IMR-90 (cell line): Measurements from ENCODE around the gene SIK2. TPM values are rescaled to one million over a fixed set of nuclear protein-coding genes. Genes with fewer than 3 reads are reported as not detected.

Experiments
- ATAC-seq: fragments of 200-7000 bp; cut with Tn5 transposase; 2 replicates; pipeline ENCODE4 v1.9.1; 2020; ENCODE audit warnings: low read depth, mild to moderate bottlenecking, moderate library complexity
- BruUV-seq: library from RNA; stranded (reverse); fragments of 400-500 nt; replicated peaks from 2 replicates; lab custom pipeline; 2021; lab: Mats Ljungman, UMichigan
- CTCF ChIA-PET: fragments of 300-600 bp; formaldehyde crosslinking; extraction: SDS; loops from one replicate; lab custom pipeline; 2021; ENCODE audit warnings: antibody characterized with exemption; lab: Yijun Ruan, JAX
- POLR2A ChIA-PET: fragments of 300-600 bp; sonication (Branson Sonifier 250); formaldehyde crosslinking; loops from one replicate; lab custom pipeline; 2022; ENCODE audit warnings: antibody characterized with exemption; ENCODE audit not compliant: unreplicated experiment; lab: Charles Lee
- DNase-seq: peaks from one replicate; pipeline ENCODE4 v3.0.0; 2013
- H2AFZ ChIP-seq: replicated peaks from 2 replicates; pipeline ENCODE3; 2013; ENCODE audit warnings: low read length, mild to moderate bottlenecking; ENCODE audit not compliant: poor library complexity
- H2AK5ac ChIP-seq: 2 replicates; pipeline ENCODE4 v1.6.1; 2013; ENCODE audit warnings: low read depth, low read length, inconsistent platforms
- H2AK9ac ChIP-seq: replicated peaks from 2 replicates; pipeline ENCODE3; 2013; ENCODE audit warnings: mild to moderate bottlenecking, low read depth, low read length, moderate library complexity; ENCODE audit not compliant: poor library complexity
- H2BK120ac ChIP-seq: 2 replicates; pipeline ENCODE4 v1.6.1; 2013; ENCODE audit warnings: low read depth, low read length, inconsistent platforms
- H2BK15ac ChIP-seq: 3 replicates; pipeline ENCODE4 v1.6.1; 2013; ENCODE audit warnings: low read depth, low read length, inconsistent platforms
- H2BK20ac ChIP-seq: 2 replicates; pipeline ENCODE4 v1.6.1; 2013; ENCODE audit warnings: low read depth, mild to moderate bottlenecking, inconsistent platforms, low read length, moderate library complexity
- H2BK5ac ChIP-seq: 2 replicates; pipeline ENCODE4 v1.6.1; 2013; ENCODE audit warnings: mild to moderate bottlenecking, low read depth, low read length, inconsistent platforms; ENCODE audit not compliant: poor library complexity, severe bottlenecking
- H3K14ac ChIP-seq: replicated peaks from 2 replicates; pipeline ENCODE4 v1.6.1; 2013; ENCODE audit warnings: low read depth, low read length, inconsistent platforms
- H3K18ac ChIP-seq: 2 replicates; pipeline ENCODE4 v1.6.1; 2013; ENCODE audit warnings: low read depth, low read length, control low read depth
- H3K23ac ChIP-seq: 2 replicates; pipeline ENCODE4 v1.6.1; 2013; ENCODE audit warnings: low read depth, low read length, inconsistent platforms
- H3K27ac ChIP-seq: 2 replicates; pipeline ENCODE4 v1.5.1; 2013; ENCODE audit warnings: mild to moderate bottlenecking, control low read depth, low read length; ENCODE audit not compliant: insufficient read depth
- H3K27me3 ChIP-seq: 2 replicates; pipeline ENCODE4 v1.6.1; 2013; ENCODE audit warnings: low read length; ENCODE audit not compliant: control insufficient read depth, insufficient read depth
- H3K36me3 ChIP-seq: 2 replicates; pipeline ENCODE4 v1.6.1; 2013; ENCODE audit warnings: low read length, mixed read lengths; ENCODE audit not compliant: control insufficient read depth, insufficient read depth
- H3K4ac ChIP-seq: 2 replicates; pipeline ENCODE4 v1.6.1; 2013; ENCODE audit warnings: low read depth, low read length, inconsistent platforms
- H3K4me1 ChIP-seq: 2 replicates; pipeline ENCODE4 v1.6.1; 2013; ENCODE audit warnings: low read length, mixed read lengths; ENCODE audit not compliant: control insufficient read depth, insufficient read depth
- H3K4me2 ChIP-seq: 2 replicates; pipeline ENCODE4 v1.6.1; 2013; ENCODE audit warnings: low read depth, mild to moderate bottlenecking, control low read depth, low read length, moderate library complexity
- H3K4me3 ChIP-seq: 2 replicates; pipeline ENCODE4 v1.5.1; 2013; ENCODE audit warnings: low read depth, mild to moderate bottlenecking, control low read depth, low read length, moderate library complexity; ENCODE audit not compliant: insufficient read depth
- H3K56ac ChIP-seq: 2 replicates; pipeline ENCODE4 v1.6.1; 2013; ENCODE audit warnings: low read length, inconsistent platforms; ENCODE audit not compliant: insufficient read depth; ENCODE audit errors: extremely low read depth
- H3K79me1 ChIP-seq, 2 experiments: 2 replicates each; pipeline ENCODE4 v1.6.1; 2013; ENCODE audit warnings: low read length in 2 of 2, inconsistent platforms in 1 of 2, low read depth in 1 of 2
- H3K9ac ChIP-seq: 2 replicates; pipeline ENCODE4 v1.6.1; 2013; ENCODE audit warnings: low read depth, low read length, control low read depth
- H3K9me1 ChIP-seq: 2 replicates; pipeline ENCODE4 v1.6.1; 2013; ENCODE audit warnings: low read length, inconsistent platforms; ENCODE audit not compliant: insufficient read depth
- H3K9me3 ChIP-seq: 2 replicates; pipeline ENCODE4 v1.6.1; 2013; ENCODE audit warnings: low read length; ENCODE audit not compliant: control insufficient read depth, insufficient read depth
- H4K20me1 ChIP-seq: 2 replicates; pipeline ENCODE4 v1.6.1; 2013; ENCODE audit warnings: low read length, inconsistent platforms; ENCODE audit not compliant: insufficient read depth
- H4K5ac ChIP-seq: 2 replicates; pipeline ENCODE4 v1.6.1; 2013; ENCODE audit warnings: mild to moderate bottlenecking, low read depth, low read length, control low read depth
- H4K8ac ChIP-seq, 2 experiments: 2 replicates each; pipeline ENCODE4 v1.6.1; 2013; ENCODE audit warnings: low read depth in 2 of 2, low read length in 2 of 2, control low read depth in 1 of 2, inconsistent platforms in 1 of 2
- H4K91ac ChIP-seq: 2 replicates; pipeline ENCODE4 v1.6.1; 2013; ENCODE audit warnings: low read depth, low read length, inconsistent platforms; ENCODE audit not compliant: insufficient read depth
- MAZ ChIP-seq: IDR thresholded peaks from 2 replicates; pipeline ENCODE4 v1.6.1; 2012; ENCODE audit warnings: low read depth, mild to moderate bottlenecking, low read length, improper control_type of control experiment, moderate library complexity, borderline replicate concordance
- MXI1 ChIP-seq: IDR thresholded peaks from 2 replicates; pipeline ENCODE4 v1.6.1; 2012; ENCODE audit warnings: low read depth, mild to moderate bottlenecking, low read length, moderate library complexity, borderline replicate concordance
- POLR2A ChIP-seq: IDR thresholded peaks from 2 replicates; pipeline ENCODE4 v1.6.1; 2012; ENCODE audit warnings: mild to moderate bottlenecking, low read depth, low read length
- RFX5 ChIP-seq: IDR thresholded peaks from 2 replicates; pipeline ENCODE4 v1.8.0; 2012; ENCODE audit warnings: low read depth, mild to moderate bottlenecking, low read length, moderate library complexity
- WGBS, 2 experiments: methylation state at CpG; one replicate each; pipeline versions ENCODE4 v1.1.5 to v1.1.7; 2013; ENCODE audit warnings: missing lambda C conversion rate in 2 of 2; ENCODE audit not compliant: insufficient read length in 1 of 2; ENCODE audit errors: extremely low coverage in 2 of 2; 5-methylcytosine and 5-hydroxymethylcytosine counted together
- dilution Hi-C: fragments of 300-500 bp; cut with HindIII; formaldehyde crosslinking; loops from one replicate; pipeline ENCODE4 v1.14.3; 2018; ENCODE audit warnings: low sequenced_read_pairs; ENCODE audit not compliant: unreplicated experiment
- in situ Hi-C: fragments of 300-500 bp; cut with MboI; formaldehyde crosslinking; loops from 3 replicates; pipeline ENCODE4 v1.14.3; 2019; ENCODE audit warnings: low sequenced_read_pairs, inconsistent platforms, mixed read lengths
- intact Hi-C: fragments of 100-400 bp; cut with micrococcal nuclease; formaldehyde crosslinking; loops from 2 replicates; pipeline ENCODE4 v1.10.0; 2022
- polyA plus RNA-seq, 3 experiments: library from polyadenylated mRNA; depleted of rRNA; stranded (reverse); fragments of >200 nt; gene quantifications; 2 replicates each; pipeline ENCODE4 v1.2.3, GENCODE V29; 2012; ENCODE audit warnings: low replicate concordance in 1 of 3
- total RNA-seq: library from RNA; depleted of rRNA; stranded (reverse); fragments of >200 nt; gene quantifications from 2 replicates; pipeline ENCODE4 v1.2.3, GENCODE V29; 2012

Gene SIK2
- total and polyA plus RNA-seq, 2 of the 4 experiments (the other 2 are of a cell fraction): 7.9 to 10.4 TPM

DNA sequence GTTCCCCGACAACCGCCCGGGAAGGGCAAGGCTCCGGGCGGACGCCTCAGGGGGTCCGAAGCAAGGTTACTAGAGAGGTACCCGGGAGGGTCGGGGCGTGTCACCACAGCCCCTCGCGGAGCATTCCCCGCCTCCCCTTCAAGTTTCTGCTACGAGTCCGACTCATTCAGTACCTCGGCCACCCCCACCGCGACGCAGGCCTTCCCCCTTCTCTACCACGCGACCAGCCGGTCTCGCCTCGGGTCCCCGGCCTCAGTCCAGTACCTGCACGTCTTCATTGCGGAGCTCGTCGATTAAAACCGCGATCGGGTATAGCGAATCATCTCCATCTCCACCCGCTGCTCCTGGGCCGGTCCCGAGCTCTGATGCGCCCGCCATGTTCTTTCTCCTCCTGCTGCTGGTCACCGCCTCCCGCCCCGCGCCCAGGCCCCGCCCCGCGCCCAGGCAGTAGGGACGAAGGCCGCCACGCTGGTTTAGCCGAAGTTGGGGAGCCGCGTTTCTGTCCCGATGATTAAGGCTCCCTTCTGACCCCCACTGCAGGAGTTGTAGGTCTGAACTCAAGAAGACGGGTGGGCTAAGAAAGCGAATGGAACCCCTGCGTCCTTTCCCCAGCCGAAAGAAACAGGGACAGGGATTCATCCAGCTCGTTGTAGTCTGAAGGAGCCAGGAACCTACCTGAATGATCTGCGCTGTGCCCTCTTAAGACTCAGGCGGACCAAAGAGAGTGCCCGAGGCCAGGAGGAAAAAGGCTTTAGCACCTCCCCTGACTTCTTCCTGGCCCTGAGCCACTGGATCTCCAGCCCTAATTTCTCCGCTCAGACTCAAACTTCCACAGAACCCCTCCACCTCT is 164.0 kb downstream of the SIK2 start, which contains the start of gene PPP2R1B:
Gene PPP2R1B, minus strand, starts transcription at position 406 of the 850 bp plus-strand sequence. Its CDS starts 28 bp downstream, at position 378.
- CTCF ChIA-PET: interaction anchor here (1.1 to 2.5 kb wide), 3 partner anchors 162 to 186 kb away, joined by 3 to 15 read pairs (median 5); no protein-coding TSS in a partner anchor
- Histone ChIP-seq H2BK20ac (peak within 1 kb of the TSS; percentile 69), H3K4ac (peak within 1 kb of the TSS; percentile 90), H3K23ac (peak within 1 kb of the TSS; percentile 89), H3K27me3 (no peaks in the 10 kb centered on the region), H3K27ac (peak within 1 kb of the TSS; percentile 90), H3K18ac (peak within 1 kb of the TSS; percentile 67), H3K36me3 (peaks cover 19% of the 10 kb centered on the region), H3K4me1 (peaks cover 8% of the 10 kb centered on the region; the same call in 1 of the 2 replicates), H2BK5ac (peak within 1 kb of the TSS; percentile 79), H3K79me1 (peaks cover 18 to 46% of the 10 kb centered on the region in 2 experiments), H2AK5ac (0 out of 2 replicates have a peak within 1 kb of the TSS, but pooled peaks have one; percentile 42), H3K56ac (peak within 1 kb of the TSS; percentile 93), H3K9me1 (peaks cover 3% of the 10 kb centered on the region; the same call in 1 of the 2 replicates), H2AK9ac (peak within 1 kb of the TSS; percentile 86), H4K5ac (peak within 1 kb of the TSS; percentile 60), H2BK120ac (peak within 1 kb of the TSS; percentile 83), H4K8ac (peak within 1 kb of the TSS; percentile 18 to 94), H3K14ac (peak within 1 kb of the TSS; percentile 96), H4K20me1 (peaks cover 4% of the 10 kb centered on the region), H3K9me3 (no peaks in the 10 kb centered on the region), H2BK15ac (peak within 1 kb of the TSS; percentile 55; the same call in 2 of the 3 replicates), H3K9ac (peak within 1 kb of the TSS; percentile 95), H3K4me2 (peak within 1 kb of the TSS; percentile 85), H2AFZ (peak within 1 kb of the TSS; percentile 96), H3K4me3 (peak within 1 kb of the TSS; percentile 83), H4K91ac (peak within 1 kb of the TSS; percentile 90)
- TF ChIP-seq POLR2A (peak; percentile 73), RFX5 (no peak), MXI1 (0 out of 2 replicates have a peak, but pooled peaks have one; percentile 32), MAZ (0 out of 2 replicates have a peak, but pooled peaks have one; percentile 16)
- POLR2A ChIA-PET: interaction anchor here (0.8 kb wide), 1 partner anchor 33 kb away, joined by 3 read pairs; no protein-coding TSS in a partner anchor
- intact Hi-C loops (loop anchor here (2.0 kb wide), 1 partner anchor 163 kb away; the partner anchor contains the start of gene SIK2), in situ Hi-C loops (no loop called here), dilution Hi-C loops (no loop called here)
- WGBS, 2 experiments: 0% methylated on average over 15 of the region's 61 CpGs; no CpG with 5 or more reads in 1 of the 2 experiments
- BruUV-seq: no TSS peak
- ATAC-seq (peak; percentile 98), DNase-seq (peak; percentile 44)
